ENCODE measurements around the gene FZD10. TPM values are rescaled to one million over a fixed set of nuclear protein-coding genes. Genes with fewer than 3 reads are reported as not detected.

FZD10 gene
- total and polyA plus RNA-seq, 2 of the 13 experiments (the other 11 are each of a cell fraction or from before 2014, with no cell fraction given): not detected

DNA sequence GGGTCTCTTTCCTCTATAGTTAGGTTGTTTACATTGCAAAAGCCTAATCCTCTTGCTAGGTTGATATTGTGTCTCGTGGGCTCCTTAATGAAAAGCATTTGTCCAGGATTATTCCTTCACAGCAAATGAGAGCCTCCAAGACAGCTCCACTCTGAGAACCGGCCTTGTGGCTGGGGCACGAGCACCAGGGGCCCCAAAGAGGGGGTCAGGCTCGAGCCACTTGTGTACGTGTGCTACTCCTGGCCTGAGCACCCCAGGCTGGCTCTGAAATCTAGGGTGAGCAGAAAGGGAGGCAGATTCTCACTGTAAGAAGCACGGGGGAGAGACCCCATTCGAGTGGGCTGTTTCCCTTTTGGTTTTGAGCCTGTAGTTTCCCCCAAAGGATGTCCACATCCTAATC lies 45.0 kb upstream of the FZD10 start (continued):
- no peak for TF ChIP-seq ZNF672 (CRISPR knock-in tag; IDR thresholded peaks at IDR 0.05)
- TF ChIP-seq ZBTB1 (CRISPR knock-in tag; IDR thresholded peaks at IDR 0.05; ENCODE audit: borderline replicate concordance): no peak
- no peak for TF ChIP-seq TAF1 (CRISPR knock-in tag; IDR thresholded peaks at IDR 0.05)
- no peak for TF ChIP-seq EEA1 (CRISPR knock-in tag; IDR thresholded peaks at IDR 0.05; ENCODE audit: borderline replicate concordance)
- TF ChIP-seq POLR2A (IDR thresholded peaks at IDR 0.05; ENCODE audit: insufficient read depth in 1 of 2, low read depth in 2 of 2, low read length in 2 of 2): no peak
- TF ChIP-seq, protein P1, sequence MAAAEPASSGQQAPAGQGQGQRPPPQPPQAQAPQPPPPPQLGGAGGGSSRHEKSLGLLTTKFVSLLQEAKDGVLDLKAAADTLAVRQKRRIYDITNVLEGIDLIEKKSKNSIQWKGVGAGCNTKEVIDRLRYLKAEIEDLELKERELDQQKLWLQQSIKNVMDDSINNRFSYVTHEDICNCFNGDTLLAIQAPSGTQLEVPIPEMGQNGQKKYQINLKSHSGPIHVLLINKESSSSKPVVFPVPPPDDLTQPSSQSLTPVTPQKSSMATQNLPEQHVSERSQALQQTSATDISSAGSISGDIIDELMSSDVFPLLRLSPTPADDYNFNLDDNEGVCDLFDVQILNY (CRISPR knock-in tag; conservative IDR thresholded peaks at IDR 0.05): no peak
- TF ChIP-seq, protein P2, sequence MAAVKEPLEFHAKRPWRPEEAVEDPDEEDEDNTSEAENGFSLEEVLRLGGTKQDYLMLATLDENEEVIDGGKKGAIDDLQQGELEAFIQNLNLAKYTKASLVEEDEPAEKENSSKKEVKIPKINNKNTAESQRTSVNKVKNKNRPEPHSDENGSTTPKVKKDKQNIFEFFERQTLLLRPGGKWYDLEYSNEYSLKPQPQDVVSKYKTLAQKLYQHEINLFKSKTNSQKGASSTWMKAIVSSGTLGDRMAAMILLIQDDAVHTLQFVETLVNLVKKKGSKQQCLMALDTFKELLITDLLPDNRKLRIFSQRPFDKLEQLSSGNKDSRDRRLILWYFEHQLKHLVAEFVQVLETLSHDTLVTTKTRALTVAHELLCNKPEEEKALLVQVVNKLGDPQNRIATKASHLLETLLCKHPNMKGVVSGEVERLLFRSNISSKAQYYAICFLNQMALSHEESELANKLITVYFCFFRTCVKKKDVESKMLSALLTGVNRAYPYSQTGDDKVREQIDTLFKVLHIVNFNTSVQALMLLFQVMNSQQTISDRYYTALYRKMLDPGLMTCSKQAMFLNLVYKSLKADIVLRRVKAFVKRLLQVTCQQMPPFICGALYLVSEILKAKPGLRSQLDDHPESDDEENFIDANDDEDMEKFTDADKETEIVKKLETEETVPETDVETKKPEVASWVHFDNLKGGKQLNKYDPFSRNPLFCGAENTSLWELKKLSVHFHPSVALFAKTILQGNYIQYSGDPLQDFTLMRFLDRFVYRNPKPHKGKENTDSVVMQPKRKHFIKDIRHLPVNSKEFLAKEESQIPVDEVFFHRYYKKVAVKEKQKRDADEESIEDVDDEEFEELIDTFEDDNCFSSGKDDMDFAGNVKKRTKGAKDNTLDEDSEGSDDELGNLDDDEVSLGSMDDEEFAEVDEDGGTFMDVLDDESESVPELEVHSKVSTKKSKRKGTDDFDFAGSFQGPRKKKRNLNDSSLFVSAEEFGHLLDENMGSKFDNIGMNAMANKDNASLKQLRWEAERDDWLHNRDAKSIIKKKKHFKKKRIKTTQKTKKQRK (IDR thresholded peaks at IDR 0.05; ENCODE audit: low read length): no peak
- TF ChIP-seq, protein P3, sequence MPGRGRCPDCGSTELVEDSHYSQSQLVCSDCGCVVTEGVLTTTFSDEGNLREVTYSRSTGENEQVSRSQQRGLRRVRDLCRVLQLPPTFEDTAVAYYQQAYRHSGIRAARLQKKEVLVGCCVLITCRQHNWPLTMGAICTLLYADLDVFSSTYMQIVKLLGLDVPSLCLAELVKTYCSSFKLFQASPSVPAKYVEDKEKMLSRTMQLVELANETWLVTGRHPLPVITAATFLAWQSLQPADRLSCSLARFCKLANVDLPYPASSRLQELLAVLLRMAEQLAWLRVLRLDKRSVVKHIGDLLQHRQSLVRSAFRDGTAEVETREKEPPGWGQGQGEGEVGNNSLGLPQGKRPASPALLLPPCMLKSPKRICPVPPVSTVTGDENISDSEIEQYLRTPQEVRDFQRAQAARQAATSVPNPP (CRISPR knock-in tag; IDR thresholded peaks at IDR 0.05): no peak

DNA sequence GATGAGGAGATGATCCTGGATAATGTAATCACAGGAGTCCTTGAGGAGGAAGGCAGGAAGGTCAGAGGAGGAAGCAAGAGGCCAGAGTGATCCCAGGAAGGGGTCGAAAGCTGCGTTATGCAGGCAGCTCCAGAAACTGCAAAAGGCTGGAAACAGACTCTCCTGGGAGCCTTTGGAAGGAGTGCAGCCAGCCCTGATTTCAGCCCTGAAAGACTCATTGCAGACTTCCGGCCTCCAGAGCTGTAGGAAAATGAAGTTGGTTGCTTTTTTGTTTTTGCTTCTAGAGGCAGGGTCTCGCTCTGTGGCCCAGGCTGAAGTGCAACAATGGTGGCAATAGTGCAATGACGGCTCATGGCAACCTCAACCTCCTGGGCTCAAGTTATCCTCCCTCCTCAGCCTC lies 44.6 kb upstream of the FZD10 start:
- ATAC-seq (no peak), DNase-seq (ENCODE audit: low spot score) (no peak), FAIRE-seq (no peak)
- Histone ChIP-seq H3K9ac (ENCODE audit: insufficient read depth, low read depth, low read length) (no peak overlapping the region), H2AFZ (ENCODE audit: low read length) (no peak overlapping the region), H3K27ac (ENCODE audit: extremely low read length, insufficient read depth, low read length) (no peak overlapping the region), H3K27me3 (ENCODE audit: control insufficient read depth in 1 of 2, insufficient read depth in 2 of 2, low read length in 2 of 2) (peaks cover 3 to 37% of the 10 kb centered on the region in 2 experiments; a peak in 4 of 5 replicates), H3K4me2 (ENCODE audit: low read depth, low read length) (no peak overlapping the region), H3K9me3 (ENCODE audit: low read length) (no peaks in the 10 kb centered on the region), H3K36me3 (replicated peaks in 1 of 2; ENCODE audit: control insufficient read depth in 1 of 2, insufficient read depth in 2 of 2, low read length in 2 of 2) (no peaks in the 10 kb centered on the region), H3K4me3 (replicated peaks in 1 of 3; ENCODE audit: insufficient read depth in 1 of 3, low read depth in 2 of 3, low read length in 3 of 3) (no peak overlapping the region), H3K4me1 (ENCODE audit: insufficient read depth, low read length) (no peaks in the 10 kb centered on the region), H4K20me1 (ENCODE audit: insufficient read depth, low read length) (no peaks in the 10 kb centered on the region), H3K79me2 (ENCODE audit: insufficient read depth, low read length) (no peaks in the 10 kb centered on the region)
- ChIA-PET POLR2A (no interaction called here), CTCF (ENCODE audit: low intra/inter-chr PET ratio, low total read pairs) (no interaction called here)
- whole genome bisulfite sequencing (ENCODE audit: low lambda C conversion rate): 16% methylated on average over 4 of the region's 5 CpGs
- TF ChIP-seq TCF7 (IDR thresholded peaks at IDR 0.05; ENCODE audit: low read depth) (no peak), SP5 (CRISPR knock-in tag; IDR thresholded peaks at IDR 0.05; ENCODE audit: borderline replicate concordance, low read depth) (no peak), CCAR2 (optimal IDR thresholded peaks at IDR 0.05; ENCODE audit: low read depth, low read length) (no peak), SIN3B (IDR thresholded peaks at IDR 0.05; ENCODE audit: low read length) (no peak), EEA1 (CRISPR knock-in tag; IDR thresholded peaks at IDR 0.05; ENCODE audit: borderline replicate concordance) (no peak), HNRNPUL1 (IDR thresholded peaks at IDR 0.05; ENCODE audit: low read depth, low read length) (no peak), GABPB1 (CRISPR knock-in tag; IDR thresholded peaks at IDR 0.05) (no peak)
- TF ChIP-seq, protein P4, sequence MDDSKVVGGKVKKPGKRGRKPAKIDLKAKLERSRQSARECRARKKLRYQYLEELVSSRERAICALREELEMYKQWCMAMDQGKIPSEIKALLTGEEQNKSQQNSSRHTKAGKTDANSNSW (CRISPR knock-in tag; IDR thresholded peaks at IDR 0.05; ENCODE audit: borderline replicate concordance): no peak
- TF ChIP-seq, protein P5, sequence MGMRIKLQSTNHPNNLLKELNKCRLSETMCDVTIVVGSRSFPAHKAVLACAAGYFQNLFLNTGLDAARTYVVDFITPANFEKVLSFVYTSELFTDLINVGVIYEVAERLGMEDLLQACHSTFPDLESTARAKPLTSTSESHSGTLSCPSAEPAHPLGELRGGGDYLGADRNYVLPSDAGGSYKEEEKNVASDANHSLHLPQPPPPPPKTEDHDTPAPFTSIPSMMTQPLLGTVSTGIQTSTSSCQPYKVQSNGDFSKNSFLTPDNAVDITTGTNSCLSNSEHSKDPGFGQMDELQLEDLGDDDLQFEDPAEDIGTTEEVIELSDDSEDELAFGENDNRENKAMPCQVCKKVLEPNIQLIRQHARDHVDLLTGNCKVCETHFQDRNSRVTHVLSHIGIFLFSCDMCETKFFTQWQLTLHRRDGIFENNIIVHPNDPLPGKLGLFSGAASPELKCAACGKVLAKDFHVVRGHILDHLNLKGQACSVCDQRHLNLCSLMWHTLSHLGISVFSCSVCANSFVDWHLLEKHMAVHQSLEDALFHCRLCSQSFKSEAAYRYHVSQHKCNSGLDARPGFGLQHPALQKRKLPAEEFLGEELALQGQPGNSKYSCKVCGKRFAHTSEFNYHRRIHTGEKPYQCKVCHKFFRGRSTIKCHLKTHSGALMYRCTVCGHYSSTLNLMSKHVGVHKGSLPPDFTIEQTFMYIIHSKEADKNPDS (CRISPR knock-in tag; IDR thresholded peaks at IDR 0.05): no peak
- intact Hi-C loops (cut with micrococcal nuclease; ENCODE audit: unreplicated experiment) (no loop called here), in situ Hi-C loops (cut with HindIII; ENCODE audit: extremely low pct_ligation_motif_present, low pct_unique_long_range_greater_than_20kb) (no loop called here)
- no TSS peak for BruUV-seq (replicated peaks)

Data from HepG2 (cell line).